Measurements from ENCODE around the gene ADSL.

The ADSL gene

GRCh38 chr22:40418366-40419201, 72.3 kb downstream of the ADSL start:
- H3K4me3 ChIP-seq (ENCODE audit: low read length): no peak overlapping the region
- no peak for DNase-seq (ENCODE audit: low read depth)
- TF ChIP-seq, protein P1, sequence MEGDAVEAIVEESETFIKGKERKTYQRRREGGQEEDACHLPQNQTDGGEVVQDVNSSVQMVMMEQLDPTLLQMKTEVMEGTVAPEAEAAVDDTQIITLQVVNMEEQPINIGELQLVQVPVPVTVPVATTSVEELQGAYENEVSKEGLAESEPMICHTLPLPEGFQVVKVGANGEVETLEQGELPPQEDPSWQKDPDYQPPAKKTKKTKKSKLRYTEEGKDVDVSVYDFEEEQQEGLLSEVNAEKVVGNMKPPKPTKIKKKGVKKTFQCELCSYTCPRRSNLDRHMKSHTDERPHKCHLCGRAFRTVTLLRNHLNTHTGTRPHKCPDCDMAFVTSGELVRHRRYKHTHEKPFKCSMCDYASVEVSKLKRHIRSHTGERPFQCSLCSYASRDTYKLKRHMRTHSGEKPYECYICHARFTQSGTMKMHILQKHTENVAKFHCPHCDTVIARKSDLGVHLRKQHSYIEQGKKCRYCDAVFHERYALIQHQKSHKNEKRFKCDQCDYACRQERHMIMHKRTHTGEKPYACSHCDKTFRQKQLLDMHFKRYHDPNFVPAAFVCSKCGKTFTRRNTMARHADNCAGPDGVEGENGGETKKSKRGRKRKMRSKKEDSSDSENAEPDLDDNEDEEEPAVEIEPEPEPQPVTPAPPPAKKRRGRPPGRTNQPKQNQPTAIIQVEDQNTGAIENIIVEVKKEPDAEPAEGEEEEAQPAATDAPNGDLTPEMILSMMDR (IDR thresholded peaks at IDR 0.05; ENCODE audit: insufficient read depth, low read depth, low read length, missing control alignments): no peak

DNA sequence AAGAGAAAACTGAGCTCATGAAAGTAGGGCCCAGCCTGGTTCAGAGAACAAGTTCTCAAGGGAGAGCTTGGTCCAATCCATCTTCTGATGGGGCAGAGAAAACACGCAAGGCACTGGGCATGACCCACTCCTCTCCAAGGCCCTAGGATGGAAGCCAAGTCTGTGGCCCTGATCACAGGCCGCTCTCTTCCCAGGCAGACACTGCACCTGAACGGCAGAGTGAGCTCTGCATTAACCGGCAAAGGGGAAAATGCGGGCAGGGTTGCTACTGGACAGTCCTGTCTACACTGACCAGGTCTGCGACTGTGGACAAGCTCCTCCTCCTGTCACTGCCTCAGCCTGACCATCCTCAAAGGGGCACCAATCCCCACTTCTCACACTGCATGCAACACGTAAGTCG, 73.4 kb downstream of the ADSL start:
- no peak for DNase-seq (ENCODE audit: low read depth)
- no peak overlapping the region for H3K4me3 ChIP-seq (ENCODE audit: low read length)
- TF ChIP-seq, protein P1 (IDR thresholded peaks at IDR 0.05; ENCODE audit: insufficient read depth, low read depth, low read length, missing control alignments): no peak

- TF ChIP-seq, protein P1 (IDR thresholded peaks at IDR 0.05; ENCODE audit: insufficient read depth, low read depth, low read length, missing control alignments): no peak
- DNase-seq (ENCODE audit: low read depth): no peak
- no peak overlapping the region for H3K4me3 ChIP-seq (ENCODE audit: low read length)
Observed at GRCh38 chr22:40420341-40421081, 74.2 kb downstream of the ADSL start.

DNA sequence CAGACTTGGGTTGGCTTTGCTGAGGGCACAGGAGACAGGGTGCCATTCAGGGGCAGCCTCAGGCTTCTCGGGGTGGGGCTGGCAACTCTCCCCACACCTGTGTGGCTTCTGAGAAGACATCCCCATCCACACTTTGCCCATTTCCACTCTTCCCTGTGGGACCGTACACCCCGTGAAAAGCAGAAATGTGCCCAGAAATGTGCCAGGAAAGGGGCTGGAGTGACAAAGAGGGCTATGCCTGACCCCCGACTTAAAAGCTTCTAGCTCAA, 74.7 kb downstream of the ADSL start:
- no peak overlapping the region for H3K4me3 ChIP-seq (ENCODE audit: low read length)
- DNase-seq (ENCODE audit: low read depth): no peak
- TF ChIP-seq, protein P1 (IDR thresholded peaks at IDR 0.05; ENCODE audit: insufficient read depth, low read depth, low read length, missing control alignments): no peak

GRCh38 chr22:40421941-40422340, 75.6 kb downstream of the ADSL start:
- no peak for DNase-seq (ENCODE audit: low read depth)
- H3K4me3 ChIP-seq (ENCODE audit: low read length): no peak overlapping the region
- TF ChIP-seq, protein P1 (IDR thresholded peaks at IDR 0.05; ENCODE audit: insufficient read depth, low read depth, low read length, missing control alignments): no peak

DNA sequence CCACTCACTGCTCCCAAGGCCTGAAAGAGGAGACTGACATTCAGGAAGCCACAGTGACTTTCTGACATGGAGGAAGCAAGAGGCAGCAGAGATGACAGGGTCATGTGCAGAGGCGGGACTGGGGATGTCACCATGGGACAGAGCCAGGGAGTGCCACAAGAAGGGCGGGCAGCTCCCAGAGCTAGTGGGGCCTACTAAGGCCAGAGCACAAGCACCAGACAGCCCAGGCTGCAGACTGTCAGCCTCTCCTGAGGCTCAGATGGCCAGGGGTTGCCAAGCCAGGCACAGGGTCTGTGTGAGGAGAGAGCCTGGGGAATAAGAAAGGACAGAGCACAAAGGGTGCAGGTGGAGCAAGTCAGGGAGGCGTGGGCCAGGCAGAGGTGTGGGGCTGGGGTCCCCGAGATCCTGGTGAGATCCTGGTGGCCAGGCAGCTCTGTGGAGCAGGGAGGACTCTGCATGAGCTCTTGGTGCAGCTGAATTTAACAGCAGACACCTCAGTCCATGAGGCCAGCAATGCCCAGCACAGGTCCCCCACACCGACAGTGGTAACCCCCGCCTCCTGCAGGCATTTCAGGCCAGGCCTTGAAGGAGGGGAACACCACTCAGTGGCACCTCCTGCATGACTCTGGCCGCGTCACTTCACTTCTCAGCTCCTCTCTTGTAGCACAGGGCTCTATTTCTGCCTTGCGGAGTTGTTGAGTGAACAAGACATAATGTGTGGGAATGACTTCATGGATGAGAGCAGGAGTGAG, 76.4 kb downstream of the ADSL start:
- no peak for DNase-seq (ENCODE audit: low read depth)
- TF ChIP-seq, protein P1 (IDR thresholded peaks at IDR 0.05; ENCODE audit: insufficient read depth, low read depth, low read length, missing control alignments): no peak
- no peak overlapping the region for H3K4me3 ChIP-seq (ENCODE audit: low read length)

All from epithelial cell of esophagus (primary cell).